Activated T-helper 2 cell treated with anti-CD3 and anti-CD28 coated beads, Interferon-gamma antibody, Interleukin-2, Interleukin-4, amounts not matched to agents 10 μg/mL and 5 μg/mL and 100 μg/mL, durations not matched to agents 14 hours and 24 hours and 36 hours (primary cell): ENCODE data around the gene ARHGEF26. TPM values are rescaled to one million over a fixed set of nuclear protein-coding genes. Genes with fewer than 3 reads are reported as not detected.

ENCODE experiments used
- DNase-seq: peaks from one replicate; pipeline ENCODE4 v3.0.0; 2021; ENCODE audit warnings: low spot score
- H3K27ac Mint-ChIP-seq: one replicate; pipeline ENCODE4 v1.8.0; 2021; ENCODE audit warnings: mixed read lengths
- H3K27me3 Mint-ChIP-seq: one replicate; pipeline ENCODE4 v1.8.0; 2021; ENCODE audit warnings: low read depth, mixed read lengths
- H3K36me3 Mint-ChIP-seq: one replicate; pipeline ENCODE4 v1.8.0; 2021; ENCODE audit warnings: low read depth, mixed read lengths
- H3K4me1 Mint-ChIP-seq: one replicate; pipeline ENCODE4 v1.8.0; 2021; ENCODE audit warnings: low read depth, mixed read lengths
- H3K4me3 Mint-ChIP-seq: one replicate; pipeline ENCODE4 v1.8.0; 2021; ENCODE audit warnings: low read depth, mild to moderate bottlenecking, moderate library complexity, mixed read lengths
- H3K9me3 Mint-ChIP-seq: one replicate; pipeline ENCODE4 v1.8.0; 2021; ENCODE audit warnings: mixed read lengths
- intact Hi-C: fragments of 100-400 bp; cut with micrococcal nuclease; formaldehyde crosslinking; loops from one replicate; pipeline ENCODE4 v1.15.1; 2023
- total RNA-seq: library from RNA; stranded (reverse); gene quantifications from 2 replicates; pipeline ENCODE4 v1.2.3, GENCODE V29; 2022

Gene ARHGEF26
- total RNA-seq, 1 donor from 2014 or later, result 0.18 TPM

GRCh38 chr3:154123906-154124305 lies 2.7 kb downstream of the ARHGEF26 start:
- Mint-ChIP-seq H3K36me3 (no peaks in the 10 kb centered on the region), H3K9me3 (no peaks in the 10 kb centered on the region), H3K4me1 (peaks cover 13% of the 10 kb centered on the region), H3K27ac (no peak overlapping the region), H3K4me3 (no peak overlapping the region), H3K27me3 (peaks cover 45% of the 10 kb centered on the region)
- intact Hi-C loops, result loop anchor here (5.0 kb wide), 1 partner anchor 113 kb away; no protein-coding TSS in a partner anchor
- no peak for DNase-seq

GRCh38 chr3:154125378-154126030 lies 4.3 kb downstream of the ARHGEF26 start:
- Mint-ChIP-seq H3K9me3 (no peaks in the 10 kb centered on the region), H3K27ac (no peak overlapping the region), H3K27me3 (peaks cover 35% of the 10 kb centered on the region), H3K4me3 (no peak overlapping the region), H3K36me3 (no peaks in the 10 kb centered on the region), H3K4me1 (peaks cover 13% of the 10 kb centered on the region)
- intact Hi-C loops, result no loop called here
- no peak for DNase-seq

GRCh38 chr3:154126651-154127050 lies 5.5 kb downstream of the ARHGEF26 start:
- DNase-seq, result no peak
- intact Hi-C loops, result no loop called here
- Mint-ChIP-seq H3K27ac (no peak overlapping the region), H3K4me1 (peaks cover 9% of the 10 kb centered on the region), H3K27me3 (peaks cover 27% of the 10 kb centered on the region), H3K4me3 (no peak overlapping the region), H3K9me3 (no peaks in the 10 kb centered on the region), H3K36me3 (no peaks in the 10 kb centered on the region)

DNA sequence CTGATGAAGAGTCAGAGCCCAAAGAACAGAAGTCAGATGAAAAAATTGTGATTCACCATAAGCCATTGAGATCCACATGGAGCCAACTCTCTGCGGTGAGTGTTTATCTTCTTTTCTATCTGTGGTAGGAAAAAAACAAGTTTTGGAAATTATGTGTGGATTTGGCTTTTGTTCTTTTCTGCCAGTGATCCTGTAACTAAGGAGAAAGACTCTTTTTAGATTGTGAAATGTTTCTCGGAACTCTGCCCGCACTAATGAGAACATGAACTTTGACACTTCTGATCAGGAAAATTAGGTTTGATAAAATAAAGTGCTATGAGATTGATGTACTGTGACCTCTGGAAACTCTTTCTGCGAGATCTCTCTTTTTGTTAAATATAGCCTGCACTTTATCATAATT lies 8.4 kb downstream of the ARHGEF26 start:
- Mint-ChIP-seq H3K27me3 (peaks cover 9% of the 10 kb centered on the region), H3K36me3 (no peaks in the 10 kb centered on the region), H3K9me3 (no peaks in the 10 kb centered on the region), H3K27ac (no peak overlapping the region), H3K4me1 (no peaks in the 10 kb centered on the region), H3K4me3 (no peak overlapping the region)
- no peak for DNase-seq
- intact Hi-C loops, result no loop called here

DNA sequence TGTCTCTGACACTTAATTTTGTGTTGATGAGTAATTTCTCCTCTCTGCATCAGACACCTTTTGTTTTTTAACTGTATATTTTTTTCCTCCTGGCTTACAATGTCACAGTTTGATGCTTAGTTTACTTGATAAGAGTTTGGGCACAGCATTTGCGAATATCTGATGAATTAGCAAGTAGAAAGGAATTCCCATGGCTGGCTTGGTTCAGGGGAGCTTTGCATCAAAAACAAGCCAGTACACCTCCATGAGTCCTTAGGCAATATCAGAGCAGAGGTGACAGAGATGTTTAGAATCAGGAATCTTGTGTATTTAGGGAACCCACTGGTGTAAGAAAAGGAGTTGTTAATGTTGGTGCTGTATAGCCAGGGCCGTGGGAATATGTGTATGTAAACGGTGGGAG lies 9.3 kb downstream of the ARHGEF26 start:
- Mint-ChIP-seq H3K36me3 (no peaks in the 10 kb centered on the region), H3K27me3 (peaks cover 5% of the 10 kb centered on the region), H3K9me3 (no peaks in the 10 kb centered on the region), H3K4me1 (no peaks in the 10 kb centered on the region), H3K27ac (no peak overlapping the region), H3K4me3 (no peak overlapping the region)
- intact Hi-C loops, result no loop called here
- no peak for DNase-seq

- DNase-seq, result no peak
- H3K27me3 Mint-ChIP-seq, result peaks cover 2% of the 10 kb centered on the region
- intact Hi-C loops, result no loop called here
- no peak overlapping the region for H3K27ac Mint-ChIP-seq
- H3K9me3 Mint-ChIP-seq, result no peaks in the 10 kb centered on the region
- no peaks in the 10 kb centered on the region for H3K4me1 Mint-ChIP-seq
- no peaks in the 10 kb centered on the region for H3K36me3 Mint-ChIP-seq
- no peak overlapping the region for H3K4me3 Mint-ChIP-seq
These were observed 10.6 kb downstream of the ARHGEF26 start for GRCh38 chr3:154131830-154132229.

- intact Hi-C loops, result no loop called here
These were observed 11.7 kb downstream of the ARHGEF26 start for GRCh38 chr3:154132777-154133375.

GRCh38 chr3:154135511-154136173 lies 14.5 kb downstream of the ARHGEF26 start:
- intact Hi-C loops, result no loop called here
- no peak overlapping the region for H3K27ac Mint-ChIP-seq
- DNase-seq, result no peak
- H3K9me3 Mint-ChIP-seq, result no peaks in the 10 kb centered on the region
- no peak overlapping the region for H3K4me3 Mint-ChIP-seq
- no peaks in the 10 kb centered on the region for H3K36me3 Mint-ChIP-seq
- H3K4me1 Mint-ChIP-seq, result no peaks in the 10 kb centered on the region
- peaks cover 4% of the 10 kb centered on the region for H3K27me3 Mint-ChIP-seq

More at GRCh38 chr3:154132777-154133375, 11.7 kb downstream of the ARHGEF26 start:
- DNase-seq, result no peak
- no peak overlapping the region for H3K27ac Mint-ChIP-seq
- H3K4me3 Mint-ChIP-seq, result no peak overlapping the region
- H3K4me1 Mint-ChIP-seq, result no peaks in the 10 kb centered on the region
- no peaks in the 10 kb centered on the region for H3K36me3 Mint-ChIP-seq
- no peaks in the 10 kb centered on the region for H3K9me3 Mint-ChIP-seq
- peaks cover 2% of the 10 kb centered on the region for H3K27me3 Mint-ChIP-seq

DNA sequence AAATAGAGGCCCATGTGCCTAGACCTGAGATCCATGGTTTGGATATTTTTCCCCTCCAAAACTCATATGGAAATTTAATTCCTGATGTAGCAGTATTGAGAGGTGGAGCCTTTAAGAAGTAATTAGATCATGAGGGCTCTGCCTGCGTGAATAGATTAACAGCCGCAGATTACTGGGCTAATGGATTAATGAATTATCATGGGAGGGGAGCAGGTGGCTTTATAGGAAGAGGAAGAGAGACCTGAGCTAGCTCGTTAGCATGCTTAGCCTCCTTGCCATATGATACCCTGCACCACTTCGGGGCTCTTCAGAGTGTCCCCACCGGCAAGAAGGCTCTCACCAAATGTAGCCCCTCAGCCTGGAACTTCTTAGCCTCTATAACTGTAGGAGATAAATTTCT lies 15.8 kb downstream of the ARHGEF26 start:
- peaks cover 4% of the 10 kb centered on the region for H3K27me3 Mint-ChIP-seq
- H3K4me3 Mint-ChIP-seq, result no peak overlapping the region
- no peaks in the 10 kb centered on the region for H3K9me3 Mint-ChIP-seq
- no peaks in the 10 kb centered on the region for H3K4me1 Mint-ChIP-seq
- no peak for DNase-seq
- H3K36me3 Mint-ChIP-seq, result no peaks in the 10 kb centered on the region
- intact Hi-C loops, result no loop called here
- H3K27ac Mint-ChIP-seq, result no peak overlapping the region

DNA sequence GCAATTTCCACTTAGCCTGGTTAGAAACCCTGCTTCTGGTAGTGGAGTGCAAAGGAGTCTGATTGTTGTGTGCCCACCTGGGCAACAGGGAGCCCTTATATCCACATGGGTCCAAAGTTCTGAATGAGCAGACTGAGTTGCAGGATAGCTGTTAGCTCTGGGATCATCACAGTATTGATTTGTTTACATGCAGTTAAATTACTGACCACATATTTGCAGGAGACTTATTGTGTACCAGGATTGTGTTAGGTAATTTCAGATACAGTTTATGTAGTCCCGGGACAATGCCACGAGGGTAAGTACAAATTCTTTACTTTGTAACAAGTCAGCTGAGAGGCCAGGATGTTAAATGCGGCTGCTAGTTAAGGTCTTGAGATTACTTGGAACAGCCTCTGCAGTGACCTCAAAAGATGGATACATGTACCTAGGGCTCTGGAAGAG lies 18.8 kb downstream of the ARHGEF26 start:
- H3K4me3 Mint-ChIP-seq, result no peak overlapping the region
- H3K36me3 Mint-ChIP-seq, result no peaks in the 10 kb centered on the region
- H3K27ac Mint-ChIP-seq, result no peak overlapping the region
- no peaks in the 10 kb centered on the region for H3K9me3 Mint-ChIP-seq
- intact Hi-C loops, result no loop called here
- H3K4me1 Mint-ChIP-seq, result no peaks in the 10 kb centered on the region
- H3K27me3 Mint-ChIP-seq, result peaks cover 13% of the 10 kb centered on the region
- DNase-seq, result no peak

GRCh38 chr3:154142608-154143007 lies 21.4 kb downstream of the ARHGEF26 start:
- no peaks in the 10 kb centered on the region for H3K36me3 Mint-ChIP-seq
- no peak overlapping the region for H3K4me3 Mint-ChIP-seq
- H3K27ac Mint-ChIP-seq, result no peak overlapping the region
- H3K9me3 Mint-ChIP-seq, result no peaks in the 10 kb centered on the region
- H3K4me1 Mint-ChIP-seq, result no peaks in the 10 kb centered on the region
- peaks cover 21% of the 10 kb centered on the region for H3K27me3 Mint-ChIP-seq
- intact Hi-C loops, result no loop called here
- DNase-seq, result no peak

DNA sequence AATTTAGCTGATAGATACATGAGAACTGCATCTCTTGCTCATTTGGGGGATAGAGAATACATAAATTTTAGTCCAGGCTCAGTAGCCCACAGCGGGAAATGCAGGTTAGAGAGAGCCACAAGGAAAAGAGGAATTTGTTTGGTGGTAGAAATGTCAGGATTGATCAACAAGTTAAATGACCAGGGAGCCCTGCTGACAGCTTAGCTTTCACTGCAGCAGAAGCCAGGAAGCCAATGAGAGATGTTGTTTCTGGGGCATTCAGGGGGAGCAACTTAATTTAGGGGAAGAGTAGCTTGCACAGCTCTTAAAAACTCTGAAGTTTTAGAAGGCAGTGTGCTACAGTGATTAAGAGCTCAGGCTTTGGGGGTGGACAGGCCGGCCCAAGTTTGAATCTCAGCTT lies 22.7 kb downstream of the ARHGEF26 start:
- intact Hi-C loops, result no loop called here
- no peak for DNase-seq
- Mint-ChIP-seq H3K9me3 (no peaks in the 10 kb centered on the region), H3K36me3 (no peaks in the 10 kb centered on the region), H3K27ac (no peak overlapping the region), H3K4me3 (no peak overlapping the region), H3K4me1 (no peaks in the 10 kb centered on the region), H3K27me3 (peaks cover 22% of the 10 kb centered on the region)

DNA sequence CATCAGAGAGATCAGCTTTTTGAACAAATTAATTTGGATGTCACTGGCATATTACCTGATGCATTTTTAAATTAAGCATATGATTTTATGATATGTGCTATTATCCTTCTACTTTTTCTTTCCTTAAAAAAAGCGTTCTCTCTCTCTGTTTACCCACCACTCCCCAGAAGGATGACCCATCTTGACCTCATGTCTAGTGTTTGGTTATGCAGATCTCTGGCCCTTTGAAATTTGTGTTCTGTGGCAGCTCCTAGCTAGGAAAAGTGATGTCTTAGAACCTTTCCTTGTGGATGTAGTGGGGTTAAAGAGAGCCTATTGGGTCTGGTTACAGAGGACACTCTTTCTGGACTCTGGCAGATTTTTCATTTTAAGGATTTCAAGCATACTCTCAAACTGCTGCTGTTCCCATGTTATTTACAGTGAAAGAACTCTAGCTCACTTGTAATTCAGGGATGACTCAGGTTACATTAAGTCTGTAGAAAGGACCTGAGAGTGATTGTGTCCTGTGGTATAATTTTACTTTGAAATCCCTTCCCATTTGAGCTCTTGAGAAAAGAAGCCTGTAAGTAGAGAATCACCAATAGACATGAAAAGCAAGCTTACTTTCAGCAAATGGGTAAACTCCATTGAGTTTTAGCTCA lies 23.8 kb downstream of the ARHGEF26 start:
- DNase-seq, result no peak
- Mint-ChIP-seq H3K36me3 (no peaks in the 10 kb centered on the region), H3K4me1 (no peaks in the 10 kb centered on the region), H3K27ac (no peak overlapping the region), H3K4me3 (no peak overlapping the region), H3K9me3 (no peaks in the 10 kb centered on the region), H3K27me3 (peaks cover 22% of the 10 kb centered on the region)
- intact Hi-C loops, result no loop called here
